ENCODE data around the gene NDUFA12.
"Not testable (repeated sequence)": the region's sequence is repeated elsewhere in the genome, so short reads cannot be mapped to it uniquely, and the experiment has no call there.

NDUFA12 gene

DNA sequence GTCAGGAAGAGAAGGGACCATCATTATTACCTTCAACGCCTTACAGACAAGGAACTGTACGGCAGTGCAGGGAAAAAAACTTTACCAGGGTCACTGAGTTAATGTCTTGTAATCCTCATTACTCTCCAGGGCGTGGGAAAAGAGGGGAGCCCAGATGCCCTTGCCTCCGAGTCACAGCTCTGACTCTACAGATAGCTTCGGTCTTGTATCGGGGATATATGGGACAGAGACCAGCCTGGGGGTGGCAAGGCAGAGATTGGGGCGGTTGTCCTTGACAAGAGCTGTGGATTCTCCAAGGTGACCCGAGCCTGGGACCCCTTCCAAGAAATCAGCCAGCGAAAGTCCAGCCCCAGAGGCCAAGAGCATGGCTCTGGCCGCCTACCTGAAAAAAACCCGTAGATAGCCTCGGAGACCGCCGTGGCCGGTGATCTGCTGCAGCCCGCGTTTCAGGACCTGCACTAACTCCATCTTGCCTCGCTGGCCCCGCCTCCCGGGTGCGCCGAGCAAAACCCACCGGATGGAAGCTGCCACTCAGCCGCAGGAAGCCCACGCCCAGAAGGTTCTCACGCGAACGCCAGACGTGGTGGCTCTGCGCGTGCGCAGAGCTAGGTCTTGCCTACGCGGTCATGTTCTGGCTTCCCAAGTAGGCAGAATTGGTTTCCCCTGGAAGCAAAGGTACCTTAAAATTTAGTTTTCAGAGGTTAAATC is at the start of gene NDUFA12:
Gene NDUFA12 (minus strand): TSS at position 485 of the 708 bp plus-strand sequence. CDS start 17 bp downstream, at position 468.
- DNase-seq: peak; percentile 97

- no peak for DNase-seq
Measured at GRCh38 chr12:95051241-95051640, 47.7 kb upstream of the NDUFA12 start.

- no peak for DNase-seq
Measured at GRCh38 chr12:95037906-95038305, 34.4 kb upstream of the NDUFA12 start.

GRCh38 chr12:95034750-95035149 is 31.3 kb upstream of the NDUFA12 start:
- DNase-seq: no peak

DNA sequence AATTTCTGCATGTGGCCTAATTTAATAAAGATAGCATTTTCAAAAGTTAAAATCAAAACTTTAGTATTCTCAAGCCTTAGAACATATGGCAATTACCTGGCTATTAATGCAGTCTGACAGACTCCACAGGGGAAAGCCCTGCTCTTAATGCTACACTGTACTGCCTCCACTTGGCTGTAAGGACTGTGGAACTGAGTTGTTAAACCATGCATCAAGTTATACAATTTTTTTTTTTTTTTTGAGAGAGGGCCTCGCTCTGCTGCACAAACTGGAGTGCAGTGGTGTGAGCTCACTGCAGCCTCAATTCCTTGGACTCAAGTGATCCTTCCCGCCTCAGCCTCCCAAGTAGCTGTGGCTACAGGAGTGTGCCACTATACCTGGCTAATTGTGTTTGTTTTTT is 19.0 kb upstream of the NDUFA12 start:
- DNase-seq: no peak

- no peak for DNase-seq
Measured at GRCh38 chr12:95017482-95017881, 14.0 kb upstream of the NDUFA12 start.

DNA sequence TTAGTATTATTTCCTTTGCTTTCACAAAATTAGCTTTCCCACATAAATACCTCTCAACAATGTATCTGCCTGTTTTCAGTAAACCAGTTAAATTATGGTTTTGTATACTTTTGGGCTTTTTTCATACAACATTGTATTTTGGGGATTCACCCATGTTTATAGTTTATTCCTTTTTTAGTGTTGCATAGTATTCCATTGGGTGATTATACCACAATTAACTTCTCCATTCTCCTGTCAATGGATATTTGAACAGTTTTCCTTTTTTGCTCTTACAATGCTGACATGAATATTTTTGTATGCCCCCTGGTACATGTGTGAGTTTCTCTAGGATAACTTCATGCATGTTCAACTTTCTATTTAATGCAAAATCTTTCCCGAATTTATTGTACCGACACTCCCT is 12.6 kb upstream of the NDUFA12 start:
- DNase-seq: no peak

GRCh38 chr12:95014554-95014953 is 11.1 kb upstream of the NDUFA12 start:
- no peak for DNase-seq

DNA sequence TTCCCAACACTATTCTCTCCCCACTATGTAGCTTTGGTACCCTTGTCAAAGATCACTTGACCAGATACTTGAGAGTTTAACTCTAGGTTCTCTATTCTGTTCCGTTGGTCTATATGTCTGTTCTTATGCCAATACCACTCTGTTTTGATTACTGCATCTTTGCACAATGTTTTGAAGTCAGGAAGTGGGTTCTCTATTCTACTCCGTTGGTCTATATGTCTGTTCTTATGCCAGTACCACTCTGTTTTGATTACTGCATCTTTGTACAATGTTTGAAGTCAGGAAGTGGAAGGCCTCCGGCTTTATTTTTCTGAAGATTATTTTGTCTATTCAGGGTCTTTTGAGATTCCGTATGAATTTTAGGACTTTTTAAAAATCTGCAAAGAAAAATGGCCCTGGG is 2.7 kb upstream of the NDUFA12 start:
- DNase-seq: no peak

DNA sequence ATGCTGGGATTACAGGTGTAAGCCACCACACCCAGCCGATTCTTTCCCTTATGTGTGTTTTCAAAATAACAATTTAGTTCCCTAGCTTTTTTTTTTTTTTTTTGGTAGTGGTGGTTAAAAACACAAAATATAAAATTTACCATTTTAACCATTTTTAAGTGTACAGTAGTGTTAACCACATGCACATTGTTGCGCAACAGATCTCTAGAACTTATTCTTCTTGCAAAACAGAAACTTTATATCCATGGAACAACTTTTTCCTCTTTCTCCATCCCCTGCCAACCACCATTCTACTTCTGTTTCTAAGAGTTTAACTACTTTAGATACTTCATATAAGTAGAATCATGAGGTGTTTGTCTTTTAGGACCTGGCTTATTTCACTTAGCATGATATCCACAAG is 1.1 kb upstream of the NDUFA12 start:
- DNase-seq: no peak

DNA sequence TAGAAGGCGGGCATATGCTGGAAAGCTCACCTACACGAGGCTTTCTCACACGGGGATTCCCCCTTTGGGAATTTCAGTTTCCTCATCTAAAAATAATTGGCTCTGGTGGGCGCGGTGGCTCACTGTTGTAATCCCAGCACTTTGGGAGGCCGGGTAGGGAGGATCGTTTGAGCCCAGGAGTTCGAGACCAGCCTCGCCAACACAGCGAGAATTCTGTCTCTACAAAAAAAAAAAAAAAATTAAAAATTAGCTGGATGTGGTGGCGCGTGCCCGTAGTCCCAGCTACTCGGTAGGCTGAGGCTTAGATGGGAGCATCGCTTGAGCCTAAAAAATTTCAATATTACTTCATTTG is 400 bp upstream of the NDUFA12 start:
- DNase-seq: no peak

- DNase-seq: no peak
Measured at GRCh38 chr12:95002754-95003153, 743 bp downstream of the NDUFA12 start.

DNA sequence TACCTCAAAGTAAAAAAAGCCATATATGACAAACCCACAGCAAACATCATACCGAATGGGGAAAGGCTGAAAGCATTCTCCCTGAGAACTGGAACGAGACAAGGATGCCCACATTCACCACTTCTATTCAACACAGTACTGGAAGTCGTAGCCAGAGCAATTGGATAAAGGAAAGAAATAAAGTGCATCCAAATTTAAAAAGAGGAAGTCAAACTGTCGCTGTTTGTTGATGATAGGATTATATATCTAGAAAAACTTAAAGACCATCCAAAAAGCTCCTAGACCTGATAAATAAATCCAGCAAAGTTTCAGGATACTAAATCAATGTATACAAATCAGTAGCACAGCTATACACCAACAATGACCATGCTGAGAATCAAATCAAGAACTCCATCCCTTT is 5.2 kb downstream of the NDUFA12 start:
- DNase-seq: no peak

DNA sequence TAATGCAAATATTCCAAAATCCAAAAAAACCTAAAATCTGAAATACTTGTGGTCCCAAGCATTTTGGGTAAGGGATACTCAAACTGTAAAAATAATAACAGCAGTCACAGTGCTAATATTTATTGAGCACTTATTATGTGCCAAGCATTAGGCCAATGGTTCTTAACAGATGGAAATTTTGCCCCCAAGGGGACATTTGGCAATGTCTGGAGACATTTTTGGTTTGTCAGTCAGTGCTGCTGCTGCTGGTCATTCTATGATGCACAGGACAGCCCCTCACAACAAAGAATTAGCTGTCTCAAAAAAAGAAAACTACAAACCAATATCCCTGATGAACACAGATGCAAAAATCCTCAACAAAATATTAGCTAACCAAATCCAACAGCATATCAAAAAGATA is 5.8 kb downstream of the NDUFA12 start:
- DNase-seq: no peak

- DNase-seq: no peak
Measured at GRCh38 chr12:94997061-94997460, 6.4 kb downstream of the NDUFA12 start.

GRCh38 chr12:94994312-94994711 is 9.2 kb downstream of the NDUFA12 start:
- no peak for DNase-seq

DNA sequence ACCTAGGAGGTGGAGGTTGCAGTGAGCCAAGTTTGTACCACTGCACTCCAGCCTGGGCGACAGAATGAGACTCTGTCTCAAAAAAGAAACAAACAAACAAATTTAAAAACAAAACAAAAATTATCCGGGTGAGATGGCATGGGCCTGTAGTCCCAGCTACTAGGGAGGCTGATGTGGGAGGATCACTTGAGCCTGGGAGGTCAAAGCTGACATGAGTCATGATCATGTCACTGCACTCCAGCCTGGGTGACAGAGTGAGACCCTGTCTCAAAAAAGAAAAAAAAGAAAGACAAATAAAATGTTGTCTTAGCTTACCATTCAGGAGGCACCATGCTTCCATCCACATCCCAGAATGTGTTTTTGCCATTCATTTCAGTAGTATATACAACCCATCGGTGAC is 9.6 kb downstream of the NDUFA12 start:
- not testable (repeated sequence) for DNase-seq

- no peak for DNase-seq
Measured at GRCh38 chr12:94990222-94990621, 13.3 kb downstream of the NDUFA12 start.

DNA sequence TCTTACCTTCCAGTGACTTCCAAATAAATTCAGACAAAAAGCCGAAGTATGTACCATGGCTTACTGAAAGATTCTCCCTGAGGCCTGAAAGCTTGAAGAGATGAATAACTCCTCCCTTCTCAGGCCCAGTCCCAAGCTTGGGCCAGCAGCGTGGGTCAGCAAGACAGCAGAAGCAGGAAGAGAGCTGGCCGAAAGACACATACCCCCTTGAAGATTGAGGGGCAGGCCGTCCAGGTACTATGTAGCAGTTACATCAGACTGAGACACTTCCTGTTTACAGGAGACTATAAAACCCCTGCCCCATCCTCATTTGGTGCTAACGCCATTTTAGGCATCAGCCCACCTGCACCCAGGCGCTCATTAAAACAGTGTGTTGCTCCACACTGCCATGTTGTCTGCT is 15.0 kb downstream of the NDUFA12 start:
- DNase-seq: no peak

- no peak for DNase-seq
Measured at GRCh38 chr12:94987801-94988200, 15.7 kb downstream of the NDUFA12 start.

GRCh38 chr12:94987076-94987669 is 16.3 kb downstream of the NDUFA12 start:
- no peak for DNase-seq

GRCh38 chr12:94985099-94985498 is 18.4 kb downstream of the NDUFA12 start:
- DNase-seq: not testable (repeated sequence)

GRCh38 chr12:94983321-94983720 is 20.2 kb downstream of the NDUFA12 start:
- no peak for DNase-seq

- no peak for DNase-seq
Measured at GRCh38 chr12:94982456-94982855, 21.0 kb downstream of the NDUFA12 start.

DNA sequence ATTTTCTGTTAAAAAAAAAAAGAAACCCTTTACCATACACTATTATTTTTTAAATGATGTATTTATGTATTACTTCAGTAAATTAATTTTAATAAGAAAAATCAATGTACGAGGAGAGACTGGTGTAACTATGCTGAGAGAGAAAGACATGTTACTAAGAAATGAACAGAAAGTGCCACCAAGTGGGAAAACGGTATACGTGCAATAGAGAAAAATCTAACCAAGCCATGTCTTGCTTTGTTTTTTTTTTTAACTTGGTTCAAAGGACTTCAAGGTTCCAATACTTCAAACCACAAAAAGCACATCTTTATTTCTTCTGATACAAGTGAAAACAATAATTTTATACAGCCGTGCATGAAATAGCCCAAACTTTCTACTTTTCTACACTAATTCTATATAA is 22.9 kb downstream of the NDUFA12 start:
- DNase-seq: peak; percentile 10
